ENCODE data around the gene HIRA.

Gene HIRA

GRCh38 chr22:19431649-19432132, at the start of gene HIRA:
Gene HIRA, minus strand, starts transcription at chr22:19431733. Its CDS starts 257 bp downstream, at chr22:19431476.
- H3K27me3 Mint-ChIP-seq, result no peaks in the 10 kb centered on the region

GRCh38 chr22:19480789-19481188, 49.3 kb upstream of the HIRA start:
- Mint-ChIP-seq H3K27me3 (no peaks in the 10 kb centered on the region), H3K4me3 (peak overlapping the region; percentile 87), H3K36me3 (peaks cover 5% of the 10 kb centered on the region), H3K27ac (no peak overlapping the region), H3K9me3 (no peaks in the 10 kb centered on the region), H3K4me1 (peaks cover 32% of the 10 kb centered on the region)
- no peak for ATAC-seq

More at GRCh38 chr22:19431649-19432132, at the start of gene HIRA:
- Mint-ChIP-seq H3K27ac (peak within 1 kb of the TSS; percentile 97), H3K36me3 (peaks cover 7% of the 10 kb centered on the region), H3K9me3 (no peaks in the 10 kb centered on the region), H3K4me1 (peaks cover 68% of the 10 kb centered on the region), H3K4me3 (peak within 1 kb of the TSS; percentile 96)
- ATAC-seq, result peak; percentile 76

GRCh38 chr22:19480173-19480568, 48.6 kb upstream of the HIRA start:
- Mint-ChIP-seq H3K27ac (peak overlapping the region; percentile 100), H3K27me3 (no peaks in the 10 kb centered on the region), H3K4me1 (peaks cover 39% of the 10 kb centered on the region), H3K4me3 (peak overlapping the region; percentile 87), H3K9me3 (no peaks in the 10 kb centered on the region), H3K36me3 (peaks cover 8% of the 10 kb centered on the region)
- ATAC-seq, result no peak

- peaks cover 9% of the 10 kb centered on the region for H3K36me3 Mint-ChIP-seq
- H3K27ac Mint-ChIP-seq, result peak within 1 kb of the TSS; percentile 100
- no peaks in the 10 kb centered on the region for H3K27me3 Mint-ChIP-seq
- H3K4me1 Mint-ChIP-seq, result peaks cover 40% of the 10 kb centered on the region
- no peaks in the 10 kb centered on the region for H3K9me3 Mint-ChIP-seq
- H3K4me3 Mint-ChIP-seq, result peak within 1 kb of the TSS; percentile 87
- peak; percentile 97 for ATAC-seq
Observed at GRCh38 chr22:19479355-19480172, 48.0 kb upstream of the HIRA start, which contains the start of gene CDC45. Gene CDC45, plus strand, starts transcription at chr22:19479920. Its CDS starts 49 bp downstream, at chr22:19479969.

- Mint-ChIP-seq H3K4me1 (peaks cover 40% of the 10 kb centered on the region), H3K36me3 (peaks cover 11% of the 10 kb centered on the region), H3K4me3 (peak within 1 kb of the TSS; percentile 87), H3K9me3 (no peaks in the 10 kb centered on the region), H3K27ac (peak within 1 kb of the TSS; percentile 100), H3K27me3 (no peaks in the 10 kb centered on the region)
- peak; percentile 81 for ATAC-seq
Observed at GRCh38 chr22:19478901-19479354, 47.4 kb upstream of the HIRA start, which contains the start of gene UFD1. Gene UFD1, minus strand, starts transcription at chr22:19479193. Its CDS starts 108 bp downstream, at chr22:19479085.

- Mint-ChIP-seq H3K27ac (peak overlapping the region; percentile 100), H3K27me3 (no peaks in the 10 kb centered on the region), H3K9me3 (no peaks in the 10 kb centered on the region), H3K4me1 (peaks cover 40% of the 10 kb centered on the region), H3K4me3 (peak overlapping the region; percentile 87), H3K36me3 (peaks cover 13% of the 10 kb centered on the region)
- ATAC-seq, result no peak
Observed at GRCh38 chr22:19478045-19478900, 46.7 kb upstream of the HIRA start.

- H3K36me3 Mint-ChIP-seq, result peaks cover 17% of the 10 kb centered on the region
- peak overlapping the region; percentile 87 for H3K4me3 Mint-ChIP-seq
- peaks cover 40% of the 10 kb centered on the region for H3K4me1 Mint-ChIP-seq
- peak overlapping the region; percentile 100 for H3K27ac Mint-ChIP-seq
- no peak for ATAC-seq
- H3K9me3 Mint-ChIP-seq, result no peaks in the 10 kb centered on the region
- no peaks in the 10 kb centered on the region for H3K27me3 Mint-ChIP-seq
Observed at GRCh38 chr22:19477321-19478044, 46.0 kb upstream of the HIRA start.

GRCh38 chr22:19476023-19476422, 44.5 kb upstream of the HIRA start:
- no peak for ATAC-seq
- Mint-ChIP-seq H3K27me3 (no peaks in the 10 kb centered on the region), H3K4me3 (no peak overlapping the region)

GRCh38 chr22:19473578-19473977, 42.0 kb upstream of the HIRA start:
- Mint-ChIP-seq H3K9me3 (no peaks in the 10 kb centered on the region), H3K4me3 (no peak overlapping the region), H3K4me1 (peaks cover 26% of the 10 kb centered on the region)

More at GRCh38 chr22:19476023-19476422, 44.5 kb upstream of the HIRA start:
- Mint-ChIP-seq H3K9me3 (no peaks in the 10 kb centered on the region), H3K36me3 (peaks cover 31% of the 10 kb centered on the region), H3K4me1 (peaks cover 40% of the 10 kb centered on the region), H3K27ac (no peak overlapping the region)

GRCh38 chr22:19472233-19472632, 40.7 kb upstream of the HIRA start:
- no peak overlapping the region for H3K4me3 Mint-ChIP-seq
- no peaks in the 10 kb centered on the region for H3K9me3 Mint-ChIP-seq
- no peak overlapping the region for H3K27ac Mint-ChIP-seq
- ATAC-seq, result no peak
- H3K36me3 Mint-ChIP-seq, result peaks cover 61% of the 10 kb centered on the region
- peaks cover 15% of the 10 kb centered on the region for H3K4me1 Mint-ChIP-seq
- no peaks in the 10 kb centered on the region for H3K27me3 Mint-ChIP-seq

More at GRCh38 chr22:19473578-19473977, 42.0 kb upstream of the HIRA start:
- Mint-ChIP-seq H3K27ac (no peak overlapping the region), H3K27me3 (no peaks in the 10 kb centered on the region), H3K36me3 (peaks cover 47% of the 10 kb centered on the region)
- ATAC-seq, result no peak

GRCh38 chr22:19471572-19471971, 40.0 kb upstream of the HIRA start:
- Mint-ChIP-seq H3K36me3 (peaks cover 61% of the 10 kb centered on the region), H3K4me1 (peaks cover 12% of the 10 kb centered on the region), H3K9me3 (no peaks in the 10 kb centered on the region), H3K27ac (no peak overlapping the region), H3K27me3 (no peaks in the 10 kb centered on the region), H3K4me3 (no peak overlapping the region)
- ATAC-seq, result no peak

GRCh38 chr22:19470010-19470409, 38.5 kb upstream of the HIRA start:
- no peak for ATAC-seq
- Mint-ChIP-seq H3K9me3 (no peaks in the 10 kb centered on the region), H3K36me3 (peaks cover 67% of the 10 kb centered on the region), H3K4me3 (no peak overlapping the region), H3K4me1 (no peaks in the 10 kb centered on the region), H3K27me3 (no peaks in the 10 kb centered on the region), H3K27ac (no peak overlapping the region)

- ATAC-seq, result no peak
- no peak overlapping the region for H3K4me3 Mint-ChIP-seq
Observed at GRCh38 chr22:19469421-19469820, 37.9 kb upstream of the HIRA start.

GRCh38 chr22:19467912-19468311, 36.4 kb upstream of the HIRA start:
- Mint-ChIP-seq H3K27me3 (no peaks in the 10 kb centered on the region), H3K9me3 (no peaks in the 10 kb centered on the region), H3K27ac (no peak overlapping the region), H3K4me3 (no peak overlapping the region), H3K4me1 (no peaks in the 10 kb centered on the region), H3K36me3 (peaks cover 67% of the 10 kb centered on the region)
- ATAC-seq, result no peak

More at GRCh38 chr22:19469421-19469820, 37.9 kb upstream of the HIRA start:
- Mint-ChIP-seq H3K36me3 (peaks cover 71% of the 10 kb centered on the region), H3K9me3 (no peaks in the 10 kb centered on the region), H3K27me3 (no peaks in the 10 kb centered on the region), H3K4me1 (no peaks in the 10 kb centered on the region), H3K27ac (no peak overlapping the region)

Data from stimulated activated memory B cell treated with anti-CD40 and anti-IgM and Interleukin-4, amounts not matched to agents 10 μg/mL and 1 μg/mL and 100 μg/mL, for 72 hours (primary cell).